ENCODE measurements around the gene TCN2.
"Not testable (repeated sequence)": the region's sequence is repeated elsewhere in the genome, so short reads cannot be mapped to it uniquely, and the experiment has no call there.

TCN2 gene

GRCh38 chr22:30674482-30674881 is 67.5 kb downstream of the TCN2 start:
- in situ Hi-C loops (cut with HindIII; ENCODE audit: low sequenced_read_pairs), result no loop called here
- no peak for DNase-seq (ENCODE audit: low read depth, low spot score)
- TF ChIP-seq CTCF (IDR thresholded peaks at IDR 0.05; ENCODE audit: low read depth, low read length), result no peak
- no peak overlapping the region for H3K4me3 ChIP-seq (ENCODE audit: low read depth, low read length)

- DNase-seq (ENCODE audit: low read depth, low spot score), result no peak
- H3K4me3 ChIP-seq (ENCODE audit: low read depth, low read length), result no peak overlapping the region
- TF ChIP-seq CTCF (IDR thresholded peaks at IDR 0.05; ENCODE audit: low read depth, low read length), result no peak
- in situ Hi-C loops (cut with HindIII; ENCODE audit: low sequenced_read_pairs), result no loop called here
Observed at GRCh38 chr22:30675436-30675835, 68.5 kb downstream of the TCN2 start.

GRCh38 chr22:30676565-30676964 is 69.6 kb downstream of the TCN2 start:
- H3K4me3 ChIP-seq (ENCODE audit: low read depth, low read length); in situ Hi-C loops (cut with HindIII; ENCODE audit: low sequenced_read_pairs); DNase-seq (ENCODE audit: low read depth, low spot score): not testable (repeated sequence)
